IMR-90 (cell line): Measurements from ENCODE around the gene ARF6. TPM values are rescaled to one million over a fixed set of nuclear protein-coding genes. Genes with fewer than 3 reads are reported as not detected.

Experiments
- ATAC-seq: fragments of 200-7000 bp; cut with Tn5 transposase; 2 replicates; pipeline ENCODE4 v1.9.1; 2020; ENCODE audit warnings: low read depth, mild to moderate bottlenecking, moderate library complexity
- BruUV-seq: library from RNA; stranded (reverse); fragments of 400-500 nt; replicated peaks from 2 replicates; lab custom pipeline; 2021; lab: Mats Ljungman, UMichigan
- CTCF ChIA-PET: fragments of 300-600 bp; formaldehyde crosslinking; extraction: SDS; loops from one replicate; lab custom pipeline; 2021; ENCODE audit warnings: antibody characterized with exemption; lab: Yijun Ruan, JAX
- POLR2A ChIA-PET: fragments of 300-600 bp; sonication (Branson Sonifier 250); formaldehyde crosslinking; loops from one replicate; lab custom pipeline; 2022; ENCODE audit warnings: antibody characterized with exemption; ENCODE audit not compliant: unreplicated experiment; lab: Charles Lee
- DNase-seq: peaks from one replicate; pipeline ENCODE4 v3.0.0; 2013
- H2AFZ ChIP-seq: replicated peaks from 2 replicates; pipeline ENCODE3; 2013; ENCODE audit warnings: low read length, mild to moderate bottlenecking; ENCODE audit not compliant: poor library complexity
- H2AK5ac ChIP-seq: 2 replicates; pipeline ENCODE4 v1.6.1; 2013; ENCODE audit warnings: low read depth, low read length, inconsistent platforms
- H2AK9ac ChIP-seq: replicated peaks from 2 replicates; pipeline ENCODE3; 2013; ENCODE audit warnings: mild to moderate bottlenecking, low read depth, low read length, moderate library complexity; ENCODE audit not compliant: poor library complexity
- H2BK120ac ChIP-seq: 2 replicates; pipeline ENCODE4 v1.6.1; 2013; ENCODE audit warnings: low read depth, low read length, inconsistent platforms
- H2BK15ac ChIP-seq: 3 replicates; pipeline ENCODE4 v1.6.1; 2013; ENCODE audit warnings: low read depth, low read length, inconsistent platforms
- H2BK20ac ChIP-seq: 2 replicates; pipeline ENCODE4 v1.6.1; 2013; ENCODE audit warnings: low read depth, mild to moderate bottlenecking, inconsistent platforms, low read length, moderate library complexity
- H2BK5ac ChIP-seq: 2 replicates; pipeline ENCODE4 v1.6.1; 2013; ENCODE audit warnings: mild to moderate bottlenecking, low read depth, low read length, inconsistent platforms; ENCODE audit not compliant: poor library complexity, severe bottlenecking
- H3K14ac ChIP-seq: replicated peaks from 2 replicates; pipeline ENCODE4 v1.6.1; 2013; ENCODE audit warnings: low read depth, low read length, inconsistent platforms
- H3K18ac ChIP-seq: 2 replicates; pipeline ENCODE4 v1.6.1; 2013; ENCODE audit warnings: low read depth, low read length, control low read depth
- H3K23ac ChIP-seq: 2 replicates; pipeline ENCODE4 v1.6.1; 2013; ENCODE audit warnings: low read depth, low read length, inconsistent platforms
- H3K27ac ChIP-seq: 2 replicates; pipeline ENCODE4 v1.5.1; 2013; ENCODE audit warnings: mild to moderate bottlenecking, control low read depth, low read length; ENCODE audit not compliant: insufficient read depth
- H3K27me3 ChIP-seq: 2 replicates; pipeline ENCODE4 v1.6.1; 2013; ENCODE audit warnings: low read length; ENCODE audit not compliant: control insufficient read depth, insufficient read depth
- H3K36me3 ChIP-seq: 2 replicates; pipeline ENCODE4 v1.6.1; 2013; ENCODE audit warnings: low read length, mixed read lengths; ENCODE audit not compliant: control insufficient read depth, insufficient read depth
- H3K4ac ChIP-seq: 2 replicates; pipeline ENCODE4 v1.6.1; 2013; ENCODE audit warnings: low read depth, low read length, inconsistent platforms
- H3K4me1 ChIP-seq: 2 replicates; pipeline ENCODE4 v1.6.1; 2013; ENCODE audit warnings: low read length, mixed read lengths; ENCODE audit not compliant: control insufficient read depth, insufficient read depth
- H3K4me2 ChIP-seq: 2 replicates; pipeline ENCODE4 v1.6.1; 2013; ENCODE audit warnings: low read depth, mild to moderate bottlenecking, control low read depth, low read length, moderate library complexity
- H3K4me3 ChIP-seq: 2 replicates; pipeline ENCODE4 v1.5.1; 2013; ENCODE audit warnings: low read depth, mild to moderate bottlenecking, control low read depth, low read length, moderate library complexity; ENCODE audit not compliant: insufficient read depth
- H3K56ac ChIP-seq: 2 replicates; pipeline ENCODE4 v1.6.1; 2013; ENCODE audit warnings: low read length, inconsistent platforms; ENCODE audit not compliant: insufficient read depth; ENCODE audit errors: extremely low read depth
- H3K79me1 ChIP-seq, 2 experiments: 2 replicates each; pipeline ENCODE4 v1.6.1; 2013; ENCODE audit warnings: low read length in 2 of 2, inconsistent platforms in 1 of 2, low read depth in 1 of 2
- H3K9ac ChIP-seq: 2 replicates; pipeline ENCODE4 v1.6.1; 2013; ENCODE audit warnings: low read depth, low read length, control low read depth
- H3K9me1 ChIP-seq: 2 replicates; pipeline ENCODE4 v1.6.1; 2013; ENCODE audit warnings: low read length, inconsistent platforms; ENCODE audit not compliant: insufficient read depth
- H3K9me3 ChIP-seq: 2 replicates; pipeline ENCODE4 v1.6.1; 2013; ENCODE audit warnings: low read length; ENCODE audit not compliant: control insufficient read depth, insufficient read depth
- H4K20me1 ChIP-seq: 2 replicates; pipeline ENCODE4 v1.6.1; 2013; ENCODE audit warnings: low read length, inconsistent platforms; ENCODE audit not compliant: insufficient read depth
- H4K5ac ChIP-seq: 2 replicates; pipeline ENCODE4 v1.6.1; 2013; ENCODE audit warnings: mild to moderate bottlenecking, low read depth, low read length, control low read depth
- H4K8ac ChIP-seq, 2 experiments: 2 replicates each; pipeline ENCODE4 v1.6.1; 2013; ENCODE audit warnings: low read depth in 2 of 2, low read length in 2 of 2, control low read depth in 1 of 2, inconsistent platforms in 1 of 2
- H4K91ac ChIP-seq: 2 replicates; pipeline ENCODE4 v1.6.1; 2013; ENCODE audit warnings: low read depth, low read length, inconsistent platforms; ENCODE audit not compliant: insufficient read depth
- BHLHE40 ChIP-seq: fragments of 150-350 bp; IDR thresholded peaks from 2 replicates; pipeline ENCODE4 v1.6.1; 2016; ENCODE audit warnings: mild to moderate bottlenecking, low read depth, low read length
- USF2 ChIP-seq: fragments of 150-350 bp; IDR thresholded peaks from 2 replicates; pipeline ENCODE4 v1.6.1; 2017; ENCODE audit warnings: mild to moderate bottlenecking, antibody characterized with exemption, low read length, low read depth
- WGBS, 2 experiments: methylation state at CpG; one replicate each; pipeline versions ENCODE4 v1.1.5 to v1.1.7; 2013; ENCODE audit warnings: missing lambda C conversion rate in 2 of 2; ENCODE audit not compliant: insufficient read length in 1 of 2; ENCODE audit errors: extremely low coverage in 2 of 2; 5-methylcytosine and 5-hydroxymethylcytosine counted together
- dilution Hi-C: fragments of 300-500 bp; cut with HindIII; formaldehyde crosslinking; loops from one replicate; pipeline ENCODE4 v1.14.3; 2018; ENCODE audit warnings: low sequenced_read_pairs; ENCODE audit not compliant: unreplicated experiment
- in situ Hi-C: fragments of 300-500 bp; cut with MboI; formaldehyde crosslinking; loops from 3 replicates; pipeline ENCODE4 v1.14.3; 2019; ENCODE audit warnings: low sequenced_read_pairs, inconsistent platforms, mixed read lengths
- intact Hi-C: fragments of 100-400 bp; cut with micrococcal nuclease; formaldehyde crosslinking; loops from 2 replicates; pipeline ENCODE4 v1.10.0; 2022
- polyA plus RNA-seq, 3 experiments: library from polyadenylated mRNA; depleted of rRNA; stranded (reverse); fragments of >200 nt; gene quantifications; 2 replicates each; pipeline ENCODE4 v1.2.3, GENCODE V29; 2012; ENCODE audit warnings: low replicate concordance in 1 of 3
- total RNA-seq: library from RNA; depleted of rRNA; stranded (reverse); fragments of >200 nt; gene quantifications from 2 replicates; pipeline ENCODE4 v1.2.3, GENCODE V29; 2012

ARF6 gene
- total and polyA plus RNA-seq, 2 of the 4 experiments (the other 2 are of a cell fraction): 32.1 to 40.1 TPM

GRCh38 chr14:49853158-49853477, 39.8 kb upstream of the ARF6 start:
- H3K14ac ChIP-seq: peak overlapping the region; percentile 94
- no peaks in the 10 kb centered on the region for H3K9me1 ChIP-seq
- H4K91ac ChIP-seq: peak overlapping the region; percentile 93
- H2AK5ac ChIP-seq: peak overlapping the region; percentile 54; the same call in 1 of the 2 replicates
- ATAC-seq (peak; percentile 4), DNase-seq (no peak)
- H3K4ac ChIP-seq: peak overlapping the region; percentile 72
- H2BK15ac ChIP-seq: peak overlapping the region; percentile 97; the same call in 1 of the 3 replicates
- H4K5ac ChIP-seq: peak overlapping the region; percentile 92
- TF ChIP-seq BHLHE40: 0 out of 2 replicates have a peak, but pooled peaks have one; percentile 1
- TF ChIP-seq USF2: no peak
- dilution Hi-C loops (loop anchor here (25.0 kb wide), 1 partner anchor 134 kb away; no protein-coding TSS in a partner anchor), intact Hi-C loops (loop anchor here (5.0 kb wide), 1 partner anchor 221 kb away; no protein-coding TSS in a partner anchor), in situ Hi-C loops (no loop called here)
- peak overlapping the region; percentile 97 for H3K27ac ChIP-seq
- peak overlapping the region; percentile 6 for H3K18ac ChIP-seq
- peak overlapping the region; percentile 95; the same call in 1 of the 2 replicates for H2BK120ac ChIP-seq
- H3K4me3 ChIP-seq: peak overlapping the region; percentile 89
- BruUV-seq: no TSS peak
- no peaks in the 10 kb centered on the region for H3K27me3 ChIP-seq
- H3K36me3 ChIP-seq: peaks cover 4% of the 10 kb centered on the region
- 0 out of 2 replicates have a peak overlapping the region, but pooled peaks have one; percentile 1 for H2BK20ac ChIP-seq
- no peak overlapping the region for H2AK9ac ChIP-seq
- peak overlapping the region; percentile 99 for H3K9ac ChIP-seq
- H3K23ac ChIP-seq: peak overlapping the region; percentile 70
- H4K8ac ChIP-seq: peak overlapping the region; percentile 80 to 99
- 0% methylated on average over 5 of the region's 14 CpGs; no CpG with 5 or more reads in 1 of the 2 experiments for WGBS, 2 experiments
- H2BK5ac ChIP-seq: peak overlapping the region; percentile 89
- H3K9me3 ChIP-seq: no peaks in the 10 kb centered on the region
- H4K20me1 ChIP-seq: no peaks in the 10 kb centered on the region; the same call in 1 of the 2 replicates
- H3K4me1 ChIP-seq: no peaks in the 10 kb centered on the region
- H3K79me1 ChIP-seq: peaks cover 7 to 18% of the 10 kb centered on the region in 2 experiments
- peak overlapping the region; percentile 76 for H3K4me2 ChIP-seq
- ChIA-PET POLR2A (interaction anchor here (0.5 to 0.6 kb wide), 2 partner anchors 151 to 261 kb away, joined by 4 to 11 read pairs; no protein-coding TSS in a partner anchor), CTCF (interaction anchor here (0.6 to 3.2 kb wide), 8 partner anchors 8 to 342 kb away, joined by 3 to 41 read pairs (median 4); no protein-coding TSS in a partner anchor)
- H2AFZ ChIP-seq: peak overlapping the region; percentile 92
- peak overlapping the region; percentile 91 for H3K56ac ChIP-seq
